HL-60 (cell line): ENCODE measurements around the gene NIPSNAP2.

Source experiments
- DNase-seq, 2 experiments: peaks; one replicate each; pipeline ENCODE4 v3.0.0-alpha.2; 2010 to 2020; ENCODE audit warnings: low read depth in 1 of 2, low spot score in 1 of 2
- H3K27ac ChIP-seq: fragments of 250-450 bp; sonication (Bioruptor Pico); replicated peaks from 2 replicates; pipeline ENCODE4 v1.5.1; 2020; ENCODE audit warnings: mild to moderate bottlenecking, moderate library complexity
- H3K27me3 ChIP-seq: fragments of 250-450 bp; sonication (Bioruptor Pico); 2 replicates; pipeline ENCODE4 v1.5.1; 2021; ENCODE audit warnings: mild to moderate bottlenecking, moderate library complexity; ENCODE audit not compliant: insufficient read depth, poor library complexity, severe bottlenecking
- H3K4me3 ChIP-seq: replicated peaks from 2 replicates; pipeline ENCODE4 v1.5.1; 2011; ENCODE audit warnings: mild to moderate bottlenecking, control low read depth, low read length; ENCODE audit not compliant: insufficient read depth
- CTCF ChIP-seq: IDR thresholded peaks from one replicate; pipeline ENCODE4 v1.5.1; 2011; ENCODE audit warnings: low read length, control low read depth, inconsistent platforms; ENCODE audit not compliant: insufficient read depth
- GABPA ChIP-seq: IDR thresholded peaks from 2 replicates; pipeline ENCODE4 v1.6.1; 2012; ENCODE audit warnings: low read depth
- POLR2AphosphoS5 ChIP-seq: IDR thresholded peaks from 2 replicates; pipeline ENCODE4 v1.6.1; 2012; ENCODE audit warnings: low read depth
- SPI1 ChIP-seq: IDR thresholded peaks from 2 replicates; pipeline ENCODE4 v1.6.1; 2012; ENCODE audit warnings: low read depth, mild to moderate bottlenecking, borderline replicate concordance
- TF ChIP-seq, protein P1 (sequence below): IDR thresholded peaks from 2 replicates; pipeline ENCODE4 v1.6.1; 2012; ENCODE audit warnings: low read depth; ENCODE audit not compliant: insufficient replicate concordance

The NIPSNAP2 gene

GRCh38 chr7:55966851-55967250, 2.5 kb downstream of the NIPSNAP2 start:
- Histone ChIP-seq H3K27me3 (no peaks in the 10 kb centered on the region), H3K4me3 (no peak overlapping the region), H3K27ac (no peak overlapping the region)
- TF ChIP-seq, protein P1, sequence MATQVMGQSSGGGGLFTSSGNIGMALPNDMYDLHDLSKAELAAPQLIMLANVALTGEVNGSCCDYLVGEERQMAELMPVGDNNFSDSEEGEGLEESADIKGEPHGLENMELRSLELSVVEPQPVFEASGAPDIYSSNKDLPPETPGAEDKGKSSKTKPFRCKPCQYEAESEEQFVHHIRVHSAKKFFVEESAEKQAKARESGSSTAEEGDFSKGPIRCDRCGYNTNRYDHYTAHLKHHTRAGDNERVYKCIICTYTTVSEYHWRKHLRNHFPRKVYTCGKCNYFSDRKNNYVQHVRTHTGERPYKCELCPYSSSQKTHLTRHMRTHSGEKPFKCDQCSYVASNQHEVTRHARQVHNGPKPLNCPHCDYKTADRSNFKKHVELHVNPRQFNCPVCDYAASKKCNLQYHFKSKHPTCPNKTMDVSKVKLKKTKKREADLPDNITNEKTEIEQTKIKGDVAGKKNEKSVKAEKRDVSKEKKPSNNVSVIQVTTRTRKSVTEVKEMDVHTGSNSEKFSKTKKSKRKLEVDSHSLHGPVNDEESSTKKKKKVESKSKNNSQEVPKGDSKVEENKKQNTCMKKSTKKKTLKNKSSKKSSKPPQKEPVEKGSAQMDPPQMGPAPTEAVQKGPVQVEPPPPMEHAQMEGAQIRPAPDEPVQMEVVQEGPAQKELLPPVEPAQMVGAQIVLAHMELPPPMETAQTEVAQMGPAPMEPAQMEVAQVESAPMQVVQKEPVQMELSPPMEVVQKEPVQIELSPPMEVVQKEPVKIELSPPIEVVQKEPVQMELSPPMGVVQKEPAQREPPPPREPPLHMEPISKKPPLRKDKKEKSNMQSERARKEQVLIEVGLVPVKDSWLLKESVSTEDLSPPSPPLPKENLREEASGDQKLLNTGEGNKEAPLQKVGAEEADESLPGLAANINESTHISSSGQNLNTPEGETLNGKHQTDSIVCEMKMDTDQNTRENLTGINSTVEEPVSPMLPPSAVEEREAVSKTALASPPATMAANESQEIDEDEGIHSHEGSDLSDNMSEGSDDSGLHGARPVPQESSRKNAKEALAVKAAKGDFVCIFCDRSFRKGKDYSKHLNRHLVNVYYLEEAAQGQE, result no peak
- no peak for TF ChIP-seq GABPA
- TF ChIP-seq CTCF, result no peak
- TF ChIP-seq POLR2AphosphoS5, result no peak
- no peak for TF ChIP-seq SPI1
- no peak for DNase-seq

DNA sequence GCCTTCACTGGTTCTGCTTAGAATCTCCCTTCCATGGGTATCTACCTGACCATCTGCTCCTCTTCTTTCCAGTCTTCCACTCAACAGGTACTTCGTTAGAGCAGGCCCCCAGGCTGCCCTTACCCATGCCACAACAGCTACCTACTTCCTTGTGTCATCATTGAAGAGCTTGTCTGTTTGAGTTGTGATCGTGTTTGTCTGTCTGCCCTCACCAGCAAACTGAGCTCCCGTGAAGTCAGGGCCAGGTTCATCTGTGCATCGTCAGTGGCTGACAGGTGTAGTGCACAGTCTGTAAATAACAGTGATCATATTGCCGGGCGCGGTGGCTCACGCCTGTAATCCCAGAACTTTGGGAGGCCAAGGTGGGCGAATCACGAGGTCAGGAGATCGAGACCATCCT, 5.0 kb downstream of the NIPSNAP2 start:
- DNase-seq, result no peak
- TF ChIP-seq SPI1 (no peak), POLR2AphosphoS5 (no peak), GABPA (no peak), CTCF (no peak)
- TF ChIP-seq, protein P1, result no peak
- H3K27me3 ChIP-seq, result no peaks in the 10 kb centered on the region
- no peak overlapping the region for H3K27ac ChIP-seq
- no peak overlapping the region for H3K4me3 ChIP-seq

GRCh38 chr7:55970561-55970960, 6.2 kb downstream of the NIPSNAP2 start:
- H3K27me3 ChIP-seq, result no peaks in the 10 kb centered on the region
- DNase-seq, result no peak
- H3K4me3 ChIP-seq, result no peak overlapping the region
- TF ChIP-seq SPI1 (no peak), POLR2AphosphoS5 (no peak), CTCF (no peak), GABPA (no peak)
- TF ChIP-seq, protein P1, result no peak
- no peak overlapping the region for H3K27ac ChIP-seq
